Measurements from ENCODE around the gene C20orf204.

C20orf204 gene

GRCh38 chr20:64029293-64030117, 6.5 kb upstream of the C20orf204 start:
- Histone ChIP-seq H4K20me1 (ENCODE audit: insufficient read depth, low read length) (peaks cover 23% of the 10 kb centered on the region), H3K4me3 (ENCODE audit: low read depth in 1 of 2, low read length in 2 of 2) (no peak overlapping the region), H3K27ac (ENCODE audit: low read length) (no peak overlapping the region), H3K9ac (ENCODE audit: low read depth, low read length) (no peak overlapping the region), H2AFZ (ENCODE audit: low read depth, low read length) (no peak overlapping the region), H3K4me1 (ENCODE audit: insufficient read depth, low read length) (no peaks in the 10 kb centered on the region), H3K36me3 (ENCODE audit: insufficient read depth, low read length) (peaks cover 94% of the 10 kb centered on the region), H3K79me2 (ENCODE audit: insufficient read depth, low read length) (no peaks in the 10 kb centered on the region), H3K27me3 (ENCODE audit: insufficient read depth, low read length, poor library complexity) (no peaks in the 10 kb centered on the region), H3K4me2 (ENCODE audit: insufficient read depth, low read length) (no peak overlapping the region), H3K9me3 (ENCODE audit: insufficient read depth, low read length, severe bottlenecking) (no peaks in the 10 kb centered on the region)
- no peak for DNase-seq
- no peak for ATAC-seq (ENCODE audit: insufficient read depth, low read depth)
- no peak for TF ChIP-seq CTCF (IDR thresholded peaks at IDR 0.05; ENCODE audit: borderline replicate concordance, extremely low read depth, low read length, poor library complexity, severe bottlenecking)
- TF ChIP-seq EZH2 (IDR thresholded peaks at IDR 0.05; ENCODE audit: borderline replicate concordance, low read depth, low read length, severe bottlenecking): no peak

GRCh38 chr20:64030371-64031134, 5.4 kb upstream of the C20orf204 start:
- Histone ChIP-seq H3K36me3 (ENCODE audit: insufficient read depth, low read length) (peaks cover 89% of the 10 kb centered on the region), H3K27ac (ENCODE audit: low read length) (no peak overlapping the region), H3K9ac (ENCODE audit: low read depth, low read length) (no peak overlapping the region), H4K20me1 (ENCODE audit: insufficient read depth, low read length) (peaks cover 16% of the 10 kb centered on the region), H2AFZ (ENCODE audit: low read depth, low read length) (no peak overlapping the region), H3K9me3 (ENCODE audit: insufficient read depth, low read length, severe bottlenecking) (no peaks in the 10 kb centered on the region), H3K79me2 (ENCODE audit: insufficient read depth, low read length) (no peaks in the 10 kb centered on the region), H3K4me3 (ENCODE audit: low read depth in 1 of 2, low read length in 2 of 2) (no peak overlapping the region), H3K4me1 (ENCODE audit: insufficient read depth, low read length) (0 out of 2 replicates have a peak, but pooled peaks cover 2% of the 10 kb centered on the region), H3K27me3 (ENCODE audit: insufficient read depth, low read length, poor library complexity) (no peaks in the 10 kb centered on the region), H3K4me2 (ENCODE audit: insufficient read depth, low read length) (no peak overlapping the region)
- DNase-seq (no peak), ATAC-seq (ENCODE audit: insufficient read depth, low read depth) (no peak)
- TF ChIP-seq EZH2 (IDR thresholded peaks at IDR 0.05; ENCODE audit: borderline replicate concordance, low read depth, low read length, severe bottlenecking) (no peak), CTCF (IDR thresholded peaks at IDR 0.05; ENCODE audit: borderline replicate concordance, extremely low read depth, low read length, poor library complexity, severe bottlenecking) (no peak)

- Histone ChIP-seq H3K9ac (ENCODE audit: low read depth, low read length) (no peak overlapping the region), H3K4me3 (ENCODE audit: low read depth in 1 of 2, low read length in 2 of 2) (no peak overlapping the region), H3K27ac (ENCODE audit: low read length) (no peak overlapping the region), H3K4me2 (ENCODE audit: insufficient read depth, low read length) (no peak overlapping the region), H3K36me3 (ENCODE audit: insufficient read depth, low read length) (peaks cover 76% of the 10 kb centered on the region), H4K20me1 (ENCODE audit: insufficient read depth, low read length) (peaks cover 18% of the 10 kb centered on the region), H3K4me1 (ENCODE audit: insufficient read depth, low read length) (peaks cover 2% of the 10 kb centered on the region; the same call in 1 of the 2 replicates), H2AFZ (ENCODE audit: low read depth, low read length) (no peak overlapping the region), H3K9me3 (ENCODE audit: insufficient read depth, low read length, severe bottlenecking) (no peaks in the 10 kb centered on the region), H3K27me3 (ENCODE audit: insufficient read depth, low read length, poor library complexity) (no peaks in the 10 kb centered on the region), H3K79me2 (ENCODE audit: insufficient read depth, low read length) (no peaks in the 10 kb centered on the region)
- no peak for ATAC-seq (ENCODE audit: insufficient read depth, low read depth)
- TF ChIP-seq CTCF (IDR thresholded peaks at IDR 0.05; ENCODE audit: borderline replicate concordance, extremely low read depth, low read length, poor library complexity, severe bottlenecking) (no peak), EZH2 (IDR thresholded peaks at IDR 0.05; ENCODE audit: borderline replicate concordance, low read depth, low read length, severe bottlenecking) (no peak)
- no peak for DNase-seq
Observed at GRCh38 chr20:64031822-64032314, 4.1 kb upstream of the C20orf204 start.
